ENCODE data around the gene ADCY5.

Gene ADCY5

GRCh38 chr3:123338620-123339061 is 110.2 kb downstream of the ADCY5 start:
- DNase-seq: no peak

GRCh38 chr3:123337948-123338619 is 110.8 kb downstream of the ADCY5 start:
- no peak for DNase-seq

- no peak for DNase-seq
Measured at GRCh38 chr3:123337226-123337625, 111.7 kb downstream of the ADCY5 start.

GRCh38 chr3:123336441-123336851 is 112.4 kb downstream of the ADCY5 start:
- no peak for DNase-seq

- DNase-seq: no peak
Measured at GRCh38 chr3:123336001-123336400, 112.9 kb downstream of the ADCY5 start.

GRCh38 chr3:123335007-123335670 is 113.8 kb downstream of the ADCY5 start:
- DNase-seq: no peak

- no peak for DNase-seq
Measured at GRCh38 chr3:123334056-123334455, 114.8 kb downstream of the ADCY5 start.

- no peak for DNase-seq
Measured at GRCh38 chr3:123333401-123333800, 115.5 kb downstream of the ADCY5 start.

- DNase-seq: no peak
Measured at GRCh38 chr3:123332124-123332641, 116.7 kb downstream of the ADCY5 start.

GRCh38 chr3:123331651-123332050 is 117.2 kb downstream of the ADCY5 start:
- DNase-seq: no peak

- DNase-seq: no peak
Measured at GRCh38 chr3:123331006-123331405, 117.9 kb downstream of the ADCY5 start.

GRCh38 chr3:123330441-123330991 is 118.4 kb downstream of the ADCY5 start:
- DNase-seq: no peak

GRCh38 chr3:123329636-123330340 is 119.1 kb downstream of the ADCY5 start:
- no peak for DNase-seq

GRCh38 chr3:123328851-123329635 is 119.8 kb downstream of the ADCY5 start:
- peak; percentile 83 for DNase-seq

GRCh38 chr3:123327956-123328850 is 120.7 kb downstream of the ADCY5 start:
- no peak for DNase-seq

- DNase-seq: no peak
Measured at GRCh38 chr3:123327480-123327879, 121.4 kb downstream of the ADCY5 start.

GRCh38 chr3:123326531-123326930 is 122.4 kb downstream of the ADCY5 start:
- no peak for DNase-seq

- DNase-seq: no peak
Measured at GRCh38 chr3:123325766-123326256, 123.1 kb downstream of the ADCY5 start.

- no peak for DNase-seq
Measured at GRCh38 chr3:123324880-123325765, 123.8 kb downstream of the ADCY5 start.

GRCh38 chr3:123323781-123324180 is 125.1 kb downstream of the ADCY5 start:
- no peak for DNase-seq

Data from COR-L47 (cell line).